ENCODE results near the gene VASN.

VASN gene

GRCh38 chr16:4372578-4373355, 1.1 kb downstream of the VASN start:
- no peak for DNase-seq (ENCODE audit: low read depth in 2 of 2)

GRCh38 chr16:4373356-4373908, 1.8 kb downstream of the VASN start:
- no peak for DNase-seq (ENCODE audit: low read depth in 2 of 2)

DNA sequence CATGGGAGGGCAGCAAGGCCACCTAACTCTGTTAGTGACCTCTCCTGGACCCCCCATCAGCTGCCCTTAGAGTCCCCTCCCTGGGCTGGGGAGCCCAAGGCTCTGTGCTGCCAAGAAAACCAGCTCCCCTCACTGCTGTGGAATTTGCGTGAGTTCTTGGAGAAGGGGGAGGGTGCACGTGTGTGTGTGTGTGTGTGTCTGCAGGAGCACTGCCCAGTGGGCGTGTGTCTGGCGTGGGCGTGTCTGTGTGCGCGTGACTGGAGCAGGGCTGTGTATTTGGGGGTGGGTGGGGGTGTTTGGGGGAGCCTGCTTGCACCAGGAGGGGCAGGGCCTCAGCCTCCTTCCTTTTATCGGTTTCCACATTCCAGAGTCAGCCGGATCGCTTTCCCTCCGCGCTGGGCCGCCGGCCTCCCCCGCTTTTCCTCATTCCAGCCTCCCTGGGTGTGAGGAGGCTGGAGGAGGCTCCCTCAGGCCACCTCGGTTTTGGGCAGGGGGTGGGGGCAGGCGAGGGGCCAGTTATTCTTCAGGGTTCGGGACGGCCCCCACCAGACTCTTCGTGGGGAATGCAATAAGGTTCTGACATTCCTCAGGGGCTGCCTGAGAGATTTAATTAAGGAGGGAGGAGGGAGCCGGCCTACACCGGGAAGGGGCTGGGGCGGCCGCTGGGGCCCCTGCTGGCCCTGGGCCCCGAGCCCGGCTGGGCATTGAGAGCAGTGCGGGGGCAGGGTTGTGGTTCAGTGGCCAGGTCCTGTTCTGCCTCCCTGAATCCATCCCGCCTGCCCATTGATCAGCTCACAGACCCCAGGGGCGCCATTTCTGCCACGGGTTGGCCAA, 2.5 kb downstream of the VASN start:
- DNase-seq (ENCODE audit: low read depth in 2 of 2): no peak

DNA sequence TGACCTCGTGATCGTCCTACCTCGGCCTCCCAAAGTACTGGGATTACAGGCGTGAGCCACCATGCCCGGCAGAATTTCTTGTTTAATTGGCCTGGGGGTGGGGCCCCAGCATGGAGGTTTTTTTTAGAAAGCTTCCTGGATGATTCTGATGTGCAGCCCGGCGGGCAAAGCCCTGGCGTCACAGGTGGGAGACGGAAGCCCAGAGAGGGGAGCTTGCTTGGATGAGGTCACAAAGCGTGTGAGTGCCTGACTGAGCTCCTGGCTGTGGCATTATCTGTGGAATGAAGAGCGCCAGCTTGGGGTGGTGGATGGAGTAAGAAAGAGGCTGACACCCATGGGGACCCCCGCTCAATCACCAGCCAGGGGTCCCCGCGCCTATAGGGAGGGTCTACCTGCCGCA, 4.1 kb downstream of the VASN start:
- no peak for DNase-seq (ENCODE audit: low read depth in 2 of 2)

DNA sequence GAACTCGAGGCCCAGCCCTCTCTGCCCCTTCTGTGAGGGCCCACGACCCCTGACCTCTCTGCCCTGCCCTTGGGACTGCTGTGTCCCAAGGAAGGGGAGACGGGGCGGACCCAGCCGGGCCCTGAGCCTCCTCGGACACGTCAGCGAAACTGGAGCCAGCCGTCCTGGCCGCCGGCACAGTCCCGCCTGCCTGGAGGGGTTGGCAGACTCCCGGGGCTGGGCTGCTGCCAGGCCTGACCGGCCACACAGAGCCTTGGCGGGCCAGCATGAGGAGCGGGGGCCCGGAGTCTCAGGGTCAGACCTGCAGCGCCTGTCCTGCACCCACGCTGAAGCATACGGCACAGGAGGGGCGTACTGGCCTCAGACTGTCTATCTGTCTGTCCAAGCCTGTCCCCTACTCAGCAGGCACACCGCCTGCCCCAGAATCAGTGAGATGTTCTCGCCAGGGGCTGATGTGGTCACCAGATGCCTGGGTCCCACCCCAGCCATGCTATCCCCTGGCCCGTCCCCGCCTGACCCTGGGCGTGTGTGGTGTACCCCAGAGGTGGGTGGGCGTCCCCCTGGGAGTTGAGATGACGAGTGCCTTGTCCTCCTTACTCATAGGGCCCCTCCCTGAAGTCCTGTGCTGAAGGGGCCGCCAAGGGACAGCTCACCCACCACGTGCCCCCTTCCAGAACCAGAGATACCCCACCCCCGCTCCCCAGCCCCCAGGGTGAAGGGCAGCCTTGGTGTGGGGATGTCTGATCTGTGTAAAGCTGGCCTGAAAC, 4.7 kb downstream of the VASN start:
- DNase-seq (ENCODE audit: low read depth in 2 of 2): no peak

DNA sequence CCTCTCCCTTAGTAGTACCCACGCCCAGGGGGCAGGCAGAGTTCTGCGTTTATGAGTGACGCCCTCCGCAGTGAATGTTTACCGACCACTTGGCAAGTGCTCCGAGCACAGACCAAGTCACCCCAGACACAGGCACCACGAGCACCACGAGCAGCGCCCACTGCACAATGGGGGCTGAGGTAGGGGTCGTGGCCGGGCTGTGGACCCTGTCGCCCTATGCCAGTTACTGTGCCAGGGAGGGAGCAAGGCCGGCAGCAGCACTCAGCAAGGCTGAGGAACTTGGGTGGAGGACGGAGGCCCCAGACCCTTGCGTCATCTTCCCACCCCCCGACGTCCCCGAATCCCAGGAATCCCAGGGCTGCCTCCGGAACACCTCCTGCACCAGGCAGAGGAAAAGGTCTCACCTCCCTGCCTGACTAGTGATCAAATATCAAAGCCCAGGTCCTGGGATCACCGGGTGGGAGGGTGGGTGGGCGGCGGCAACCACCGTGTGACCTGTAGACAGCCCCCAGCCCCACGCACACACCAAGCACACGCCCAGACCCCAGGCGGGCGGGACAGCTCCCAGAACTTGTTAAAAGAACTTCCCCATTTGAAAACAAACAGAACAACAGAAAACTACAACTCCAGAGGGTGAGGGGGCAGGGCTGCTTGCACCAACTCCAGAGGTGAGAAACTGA, 5.4 kb downstream of the VASN start:
- DNase-seq (ENCODE audit: low read depth in 2 of 2): no peak

GRCh38 chr16:4377573-4378154, 6.0 kb downstream of the VASN start:
- no peak for DNase-seq (ENCODE audit: low read depth in 2 of 2)

DNA sequence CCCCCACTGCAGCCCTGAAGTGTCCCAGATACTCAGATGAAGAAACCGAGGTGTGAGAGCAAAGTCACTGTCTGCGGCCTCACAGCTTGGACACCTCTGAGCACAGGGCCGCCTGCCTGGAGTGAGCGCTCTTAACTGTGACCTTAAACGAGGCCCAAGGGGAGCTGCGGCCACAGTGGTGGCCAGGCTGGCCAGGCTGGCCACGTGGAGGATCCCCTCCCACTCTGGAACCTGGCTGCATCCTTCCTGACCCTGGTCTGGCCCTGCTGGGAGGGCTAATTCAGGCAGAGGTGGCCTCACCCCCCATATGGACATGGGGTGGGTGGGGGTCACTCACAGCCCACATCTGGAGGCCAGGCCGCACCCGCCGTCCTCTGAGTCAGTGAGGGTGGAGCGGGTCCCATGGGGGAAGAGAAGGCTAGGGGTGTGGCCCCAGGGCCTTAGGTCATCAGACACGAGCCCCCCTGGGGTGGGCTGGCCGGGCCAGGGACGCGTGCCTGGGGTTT, 6.6 kb downstream of the VASN start:
- no peak for DNase-seq (ENCODE audit: low read depth in 2 of 2)

DNA sequence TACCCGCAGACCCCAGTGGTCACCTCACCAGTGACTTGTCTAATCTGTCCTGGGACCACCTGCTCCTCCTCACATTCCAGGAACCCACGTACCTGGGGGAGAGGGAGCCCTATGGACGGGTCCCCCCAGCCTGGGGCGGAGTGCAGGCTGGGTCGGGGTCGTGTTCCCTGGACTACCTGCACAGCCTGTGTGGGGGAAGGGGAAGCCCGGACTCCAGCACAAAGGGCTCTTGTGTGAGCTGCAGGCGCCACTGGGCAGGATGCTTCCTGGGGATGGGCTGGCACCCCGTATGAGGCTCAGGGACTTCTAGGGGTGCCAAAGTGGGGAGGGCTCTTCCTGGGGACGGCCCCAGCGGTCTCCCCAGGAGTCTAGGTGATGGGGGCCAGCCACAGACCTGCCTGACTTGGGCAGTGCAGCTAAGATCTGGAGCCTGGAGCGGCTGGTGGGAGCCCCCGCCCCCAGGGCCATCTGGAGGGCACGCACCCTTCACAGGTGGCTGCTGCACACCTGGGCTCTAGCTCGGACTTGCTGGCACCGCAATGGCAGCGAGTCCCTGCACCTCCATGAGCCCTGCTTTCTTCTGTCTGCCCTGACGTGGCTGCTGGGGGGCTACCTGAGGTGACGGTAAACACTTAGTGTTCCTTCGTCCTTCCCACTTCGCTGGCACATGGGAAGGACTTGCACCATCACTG, 7.5 kb downstream of the VASN start:
- DNase-seq (ENCODE audit: low read depth in 2 of 2): no peak

GRCh38 chr16:4380119-4381063, 8.7 kb downstream of the VASN start:
- DNase-seq (ENCODE audit: low read depth in 2 of 2): no peak

DNA sequence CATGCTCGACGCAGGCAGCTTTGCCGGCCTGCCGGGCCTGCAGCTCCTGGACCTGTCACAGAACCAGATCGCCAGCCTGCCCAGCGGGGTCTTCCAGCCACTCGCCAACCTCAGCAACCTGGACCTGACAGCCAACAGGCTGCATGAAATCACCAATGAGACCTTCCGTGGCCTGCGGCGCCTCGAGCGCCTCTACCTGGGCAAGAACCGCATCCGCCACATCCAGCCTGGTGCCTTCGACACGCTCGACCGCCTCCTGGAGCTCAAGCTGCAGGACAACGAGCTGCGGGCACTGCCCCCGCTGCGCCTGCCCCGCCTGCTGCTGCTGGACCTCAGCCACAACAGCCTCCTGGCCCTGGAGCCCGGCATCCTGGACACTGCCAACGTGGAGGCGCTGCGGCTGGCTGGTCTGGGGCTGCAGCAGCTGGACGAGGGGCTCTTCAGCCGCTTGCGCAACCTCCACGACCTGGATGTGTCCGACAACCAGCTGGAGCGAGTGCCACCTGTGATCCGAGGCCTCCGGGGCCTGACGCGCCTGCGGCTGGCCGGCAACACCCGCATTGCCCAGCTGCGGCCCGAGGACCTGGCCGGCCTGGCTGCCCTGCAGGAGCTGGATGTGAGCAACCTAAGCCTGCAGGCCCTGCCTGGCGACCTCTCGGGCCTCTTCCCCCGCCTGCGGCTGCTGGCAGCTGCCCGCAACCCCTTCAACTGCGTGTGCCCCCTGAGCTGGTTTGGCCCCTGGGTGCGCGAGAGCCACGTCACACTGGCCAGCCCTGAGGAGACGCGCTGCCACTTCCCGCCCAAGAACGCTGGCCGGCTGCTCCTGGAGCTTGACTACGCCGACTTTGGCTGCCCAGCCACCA, 9.7 kb downstream of the VASN start:
- no peak for DNase-seq (ENCODE audit: low read depth in 2 of 2)

- DNase-seq (ENCODE audit: low read depth in 2 of 2): no peak
These were observed 10.5 kb downstream of the VASN start for GRCh38 chr16:4381935-4382794.

DNA sequence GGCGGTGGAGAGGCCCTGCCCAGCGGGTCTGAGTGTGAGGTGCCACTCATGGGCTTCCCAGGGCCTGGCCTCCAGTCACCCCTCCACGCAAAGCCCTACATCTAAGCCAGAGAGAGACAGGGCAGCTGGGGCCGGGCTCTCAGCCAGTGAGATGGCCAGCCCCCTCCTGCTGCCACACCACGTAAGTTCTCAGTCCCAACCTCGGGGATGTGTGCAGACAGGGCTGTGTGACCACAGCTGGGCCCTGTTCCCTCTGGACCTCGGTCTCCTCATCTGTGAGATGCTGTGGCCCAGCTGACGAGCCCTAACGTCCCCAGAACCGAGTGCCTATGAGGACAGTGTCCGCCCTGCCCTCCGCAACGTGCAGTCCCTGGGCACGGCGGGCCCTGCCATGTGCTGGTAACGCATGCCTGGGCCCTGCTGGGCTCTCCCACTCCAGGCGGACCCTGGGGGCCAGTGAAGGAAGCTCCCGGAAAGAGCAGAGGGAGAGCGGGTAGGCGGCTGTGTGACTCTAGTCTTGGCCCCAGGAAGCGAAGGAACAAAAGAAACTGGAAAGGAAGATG, 11.2 kb downstream of the VASN start:
- no peak for DNase-seq (ENCODE audit: low read depth in 2 of 2)

GRCh38 chr16:4383591-4384444, 12.2 kb downstream of the VASN start:
- no peak for DNase-seq (ENCODE audit: low read depth in 2 of 2)

DNA sequence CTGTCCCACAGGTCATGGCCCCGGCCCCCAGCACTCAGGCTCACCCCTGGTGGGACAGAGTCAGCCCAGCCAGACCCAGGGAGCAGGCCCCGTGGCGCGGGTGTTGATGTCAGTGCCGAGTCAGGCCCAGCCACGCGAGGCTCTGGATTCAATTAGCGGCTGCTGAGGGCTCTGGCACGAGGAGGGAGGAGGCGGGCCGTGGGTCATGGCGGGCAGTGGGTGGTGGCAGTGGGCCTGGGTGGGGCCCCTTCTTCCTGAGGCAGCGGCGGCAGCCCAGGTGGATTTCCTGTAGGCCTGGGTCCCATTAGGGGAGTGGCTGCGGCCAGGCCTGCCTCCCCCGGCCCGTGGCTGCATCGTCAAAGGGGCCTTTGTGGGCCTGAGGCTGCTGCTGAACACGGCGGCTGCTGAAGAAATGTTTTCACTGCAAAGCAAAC, 12.9 kb downstream of the VASN start:
- no peak for DNase-seq (ENCODE audit: low read depth in 2 of 2)
